Keratinocyte (primary cell): ENCODE results near the gene ORAI3.
A peak's percentile ranks its signal among the peaks of the same experiment; 100 is the strongest.

Experiments used
- EZH2 ChIP-seq: IDR thresholded peaks from one replicate; pipeline ENCODE4 v1.6.1; 2012; ENCODE audit warnings: inconsistent platforms, mild to moderate bottlenecking, low read length, moderate library complexity
- TF ChIP-seq, protein P1 (sequence below), 3 experiments: IDR thresholded peaks in 1 of 3; conservative IDR thresholded peaks in 1 of 3; optimal IDR thresholded peaks in 1 of 3; 2 replicates in 2 of 3; 3 replicates in 1 of 3; pipeline versions ENCODE3 to v1.5.1; 2011; ENCODE audit warnings: low read length in 3 of 3, mild to moderate bottlenecking in 3 of 3, moderate library complexity in 2 of 3, control low read depth in 1 of 3, inconsistent platforms in 1 of 3; ENCODE audit not compliant: insufficient read depth in 2 of 3; ENCODE audit errors: extremely low read depth in 1 of 3

DNA sequence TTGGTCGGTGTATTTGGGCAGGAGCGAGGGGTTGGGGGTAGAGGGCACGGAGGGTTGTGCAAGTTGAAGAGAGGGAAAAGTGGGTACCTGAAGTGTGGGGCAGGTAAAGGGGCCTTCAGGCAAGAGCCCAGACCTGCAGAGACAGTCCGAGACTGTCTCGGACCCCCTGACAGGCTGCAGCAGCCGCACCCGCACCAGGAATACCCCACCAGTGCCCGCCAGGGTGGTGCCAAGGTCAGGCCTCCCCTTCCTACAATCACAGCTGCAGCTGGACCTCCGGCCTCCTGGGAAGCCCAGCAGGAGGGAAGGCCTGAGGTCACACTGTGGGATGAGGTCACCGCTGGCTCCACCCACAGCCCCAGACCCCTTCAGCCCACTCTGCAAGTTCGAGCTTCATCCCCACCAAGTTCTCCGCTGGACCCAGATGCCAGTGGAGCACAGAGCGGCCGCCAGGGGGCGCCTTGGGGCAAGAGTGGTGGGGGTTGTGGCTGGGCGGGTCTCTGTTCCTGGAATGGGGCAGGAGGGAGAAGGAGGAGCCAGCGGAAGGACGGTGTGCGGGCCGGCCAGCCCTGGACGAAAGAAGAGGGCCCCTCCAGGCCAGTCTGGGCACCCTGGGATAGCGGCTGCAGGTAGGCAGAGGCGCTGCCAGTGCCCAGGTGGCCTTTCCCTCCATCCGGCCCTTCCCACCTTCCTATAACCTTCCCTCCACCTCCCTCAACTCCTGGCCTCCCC, 36.0 kb downstream of the ORAI3 start, which contains the start of gene HSD3B7:
- no peak for TF ChIP-seq EZH2
- TF ChIP-seq, protein P1, sequence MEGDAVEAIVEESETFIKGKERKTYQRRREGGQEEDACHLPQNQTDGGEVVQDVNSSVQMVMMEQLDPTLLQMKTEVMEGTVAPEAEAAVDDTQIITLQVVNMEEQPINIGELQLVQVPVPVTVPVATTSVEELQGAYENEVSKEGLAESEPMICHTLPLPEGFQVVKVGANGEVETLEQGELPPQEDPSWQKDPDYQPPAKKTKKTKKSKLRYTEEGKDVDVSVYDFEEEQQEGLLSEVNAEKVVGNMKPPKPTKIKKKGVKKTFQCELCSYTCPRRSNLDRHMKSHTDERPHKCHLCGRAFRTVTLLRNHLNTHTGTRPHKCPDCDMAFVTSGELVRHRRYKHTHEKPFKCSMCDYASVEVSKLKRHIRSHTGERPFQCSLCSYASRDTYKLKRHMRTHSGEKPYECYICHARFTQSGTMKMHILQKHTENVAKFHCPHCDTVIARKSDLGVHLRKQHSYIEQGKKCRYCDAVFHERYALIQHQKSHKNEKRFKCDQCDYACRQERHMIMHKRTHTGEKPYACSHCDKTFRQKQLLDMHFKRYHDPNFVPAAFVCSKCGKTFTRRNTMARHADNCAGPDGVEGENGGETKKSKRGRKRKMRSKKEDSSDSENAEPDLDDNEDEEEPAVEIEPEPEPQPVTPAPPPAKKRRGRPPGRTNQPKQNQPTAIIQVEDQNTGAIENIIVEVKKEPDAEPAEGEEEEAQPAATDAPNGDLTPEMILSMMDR (optimal IDR thresholded peaks at IDR 0.05 in 1 of 3, IDR thresholded peaks at IDR 0.05 in 1 of 3, conservative IDR thresholded peaks at IDR 0.05 in 1 of 3; ENCODE audit: extremely low read depth in 1 of 3, insufficient read depth in 2 of 3, low read length in 3 of 3): peak; percentile 57 to 93 (median 86)
